WTC11 (cell line): ENCODE measurements around the gene ETV6. TPM values are rescaled to one million over a fixed set of nuclear protein-coding genes. Genes with fewer than 3 reads are reported as not detected.

Experiments
- ATAC-seq: fragments of 200-7000 bp; cut with Tn5 transposase; 2 replicates; pipeline ENCODE4 v1.10.0; 2021; ENCODE audit warnings: mild to moderate bottlenecking, moderate library complexity
- CTCF ChIA-PET: fragments of 300-600 bp; sonication (Branson Sonifier 250); formaldehyde crosslinking; loops from one replicate; lab custom pipeline; 2021; ENCODE audit warnings: antibody characterized with exemption; lab: Charles Lee
- POLR2A ChIA-PET: fragments of 350-600 bp; sonication (Branson Sonifier 250); formaldehyde crosslinking; loops from one replicate; lab custom pipeline; 2021; ENCODE audit warnings: antibody characterized with exemption; lab: Charles Lee
- DNase-seq: peaks from one replicate; pipeline ENCODE4 v3.0.0; 2021; ENCODE audit warnings: low spot score
- H3K27ac Mint-ChIP-seq: 2 replicates; pipeline ENCODE4 v1.8.0; 2021; ENCODE audit warnings: mixed read lengths
- H3K27me3 Mint-ChIP-seq: 2 replicates; pipeline ENCODE4 v1.8.0; 2021; ENCODE audit warnings: low read depth, mild to moderate bottlenecking, moderate library complexity, mixed read lengths
- H3K36me3 Mint-ChIP-seq: 2 replicates; pipeline ENCODE4 v1.8.0; 2021; ENCODE audit warnings: mixed read lengths
- H3K4me1 Mint-ChIP-seq: 2 replicates; pipeline ENCODE4 v1.8.0; 2022; ENCODE audit warnings: mixed read lengths
- H3K4me3 Mint-ChIP-seq: 2 replicates; pipeline ENCODE4 v1.8.0; 2021; ENCODE audit warnings: mild to moderate bottlenecking, moderate library complexity, mixed read lengths
- H3K9me3 Mint-ChIP-seq: 2 replicates; pipeline ENCODE4 v1.8.0; 2021; ENCODE audit warnings: mixed read lengths
- E2F1 ChIP-seq: sonication (generic); formaldehyde crosslinking; IDR thresholded peaks from 2 replicates; pipeline ENCODE4 v1.8.0; 2022; ENCODE audit warnings: mild to moderate bottlenecking, missing genetic modification reagents
- E2F4 ChIP-seq: sonication (generic); formaldehyde crosslinking; IDR thresholded peaks from 2 replicates; pipeline ENCODE4 v1.8.1; 2022; ENCODE audit warnings: low read depth, mild to moderate bottlenecking, moderate library complexity, missing genetic modification reagents, borderline replicate concordance
- STAT6 ChIP-seq: sonication (generic); formaldehyde crosslinking; conservative IDR thresholded peaks from 2 replicates; pipeline ENCODE4 v1.8.1; 2023; ENCODE audit warnings: mild to moderate bottlenecking, low read depth, missing genetic modification reagents, moderate library complexity
- TEAD1 ChIP-seq: sonication (generic); formaldehyde crosslinking; IDR thresholded peaks from 2 replicates; pipeline ENCODE4 v1.8.0; 2022; ENCODE audit warnings: mild to moderate bottlenecking, missing genetic modification reagents
- ZNF232 ChIP-seq: sonication (generic); formaldehyde crosslinking; IDR thresholded peaks from 2 replicates; pipeline ENCODE4 v1.8.0; 2022; ENCODE audit warnings: mild to moderate bottlenecking, missing genetic modification reagents
- total RNA-seq: library from RNA; stranded (reverse); gene quantifications from 3 replicates; pipeline ENCODE4 v1.2.3, GENCODE V29; 2021
- TF ChIP-seq, protein P1 (sequence below): sonication (generic); formaldehyde crosslinking; IDR thresholded peaks from 2 replicates; pipeline ENCODE4 v1.8.0; 2023; ENCODE audit warnings: missing genetic modification reagents, mild to moderate bottlenecking, borderline replicate concordance
- TF ChIP-seq, protein P2 (sequence below): fragments of 250-450 bp; sonication (Bioruptor Pico); IDR thresholded peaks from 2 replicates; pipeline ENCODE4 v2.1.2; 2022; ENCODE audit warnings: mild to moderate bottlenecking, moderate library complexity
- TF ChIP-seq, protein P3 (sequence below): fragments of 250-450 bp; sonication (Bioruptor Pico); IDR thresholded peaks from 2 replicates; pipeline ENCODE4 v1.8.0; 2021; ENCODE audit warnings: mild to moderate bottlenecking

ETV6 gene
- total RNA-seq, 1 experiment from 2014 or later: 23.5 TPM

- CTCF ChIA-PET: interaction anchor here (0.6 to 1.5 kb wide), 4 partner anchors 14 to 225 kb away, joined by 3 to 4 read pairs (median 3); no protein-coding TSS in a partner anchor
- no peaks in the 10 kb centered on the region for H3K36me3 Mint-ChIP-seq
- peaks cover 38% of the 10 kb centered on the region for H3K4me1 Mint-ChIP-seq
- POLR2A ChIA-PET: no interaction called here
- TF ChIP-seq E2F4 (no peak), TEAD1 (CRISPR knock-in tag) (no peak)
- TF ChIP-seq, all 79 proteins: peak for 0
- Mint-ChIP-seq H3K27ac (no peak overlapping the region), H3K27me3 (no peaks in the 10 kb centered on the region), H3K4me3 (no peak overlapping the region), H3K9me3 (no peaks in the 10 kb centered on the region)
- DNase-seq (no peak), ATAC-seq (no peak)
Observed at GRCh38 chr12:11780521-11781101, 131.1 kb downstream of the ETV6 start.

DNA sequence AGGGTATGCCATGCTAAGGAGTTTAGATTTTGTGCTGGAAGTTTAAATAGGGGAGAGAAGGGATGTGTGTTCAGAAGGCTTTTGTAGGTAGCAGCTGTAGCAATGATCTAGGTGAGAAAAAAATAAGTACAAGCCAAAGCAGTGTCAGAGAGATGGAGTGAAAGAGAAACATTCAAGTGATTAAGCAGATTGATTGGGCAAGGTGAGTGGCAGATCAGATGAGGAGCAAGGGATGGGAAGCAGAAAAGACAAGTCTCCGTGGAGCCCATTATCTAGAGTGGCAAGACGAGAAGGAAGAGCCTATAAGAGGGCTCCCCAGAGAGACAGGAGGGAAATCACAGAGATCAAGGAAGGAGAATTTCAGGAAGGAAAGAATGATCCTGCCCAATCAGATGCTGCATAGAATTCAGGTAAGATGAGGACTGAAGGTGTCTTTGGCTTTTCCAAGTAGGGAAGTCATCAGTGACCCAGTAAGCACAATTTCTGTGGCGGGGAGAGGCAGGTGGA, 133.5 kb downstream of the ETV6 start:
- ChIA-PET POLR2A (interaction anchor here (0.6 kb wide), 1 partner anchor 16 kb away, joined by 3 read pairs; no protein-coding TSS in a partner anchor), CTCF (no interaction called here)
- Mint-ChIP-seq H3K4me1 (peaks cover 32% of the 10 kb centered on the region), H3K27ac (peak overlapping the region; percentile 25), H3K27me3 (no peaks in the 10 kb centered on the region), H3K4me3 (no peak overlapping the region), H3K36me3 (no peaks in the 10 kb centered on the region), H3K9me3 (no peaks in the 10 kb centered on the region)
- ATAC-seq (peak; percentile 47), DNase-seq (no peak)
- TF ChIP-seq STAT6 (CRISPR knock-in tag): no peak
- TF ChIP-seq, protein P1, sequence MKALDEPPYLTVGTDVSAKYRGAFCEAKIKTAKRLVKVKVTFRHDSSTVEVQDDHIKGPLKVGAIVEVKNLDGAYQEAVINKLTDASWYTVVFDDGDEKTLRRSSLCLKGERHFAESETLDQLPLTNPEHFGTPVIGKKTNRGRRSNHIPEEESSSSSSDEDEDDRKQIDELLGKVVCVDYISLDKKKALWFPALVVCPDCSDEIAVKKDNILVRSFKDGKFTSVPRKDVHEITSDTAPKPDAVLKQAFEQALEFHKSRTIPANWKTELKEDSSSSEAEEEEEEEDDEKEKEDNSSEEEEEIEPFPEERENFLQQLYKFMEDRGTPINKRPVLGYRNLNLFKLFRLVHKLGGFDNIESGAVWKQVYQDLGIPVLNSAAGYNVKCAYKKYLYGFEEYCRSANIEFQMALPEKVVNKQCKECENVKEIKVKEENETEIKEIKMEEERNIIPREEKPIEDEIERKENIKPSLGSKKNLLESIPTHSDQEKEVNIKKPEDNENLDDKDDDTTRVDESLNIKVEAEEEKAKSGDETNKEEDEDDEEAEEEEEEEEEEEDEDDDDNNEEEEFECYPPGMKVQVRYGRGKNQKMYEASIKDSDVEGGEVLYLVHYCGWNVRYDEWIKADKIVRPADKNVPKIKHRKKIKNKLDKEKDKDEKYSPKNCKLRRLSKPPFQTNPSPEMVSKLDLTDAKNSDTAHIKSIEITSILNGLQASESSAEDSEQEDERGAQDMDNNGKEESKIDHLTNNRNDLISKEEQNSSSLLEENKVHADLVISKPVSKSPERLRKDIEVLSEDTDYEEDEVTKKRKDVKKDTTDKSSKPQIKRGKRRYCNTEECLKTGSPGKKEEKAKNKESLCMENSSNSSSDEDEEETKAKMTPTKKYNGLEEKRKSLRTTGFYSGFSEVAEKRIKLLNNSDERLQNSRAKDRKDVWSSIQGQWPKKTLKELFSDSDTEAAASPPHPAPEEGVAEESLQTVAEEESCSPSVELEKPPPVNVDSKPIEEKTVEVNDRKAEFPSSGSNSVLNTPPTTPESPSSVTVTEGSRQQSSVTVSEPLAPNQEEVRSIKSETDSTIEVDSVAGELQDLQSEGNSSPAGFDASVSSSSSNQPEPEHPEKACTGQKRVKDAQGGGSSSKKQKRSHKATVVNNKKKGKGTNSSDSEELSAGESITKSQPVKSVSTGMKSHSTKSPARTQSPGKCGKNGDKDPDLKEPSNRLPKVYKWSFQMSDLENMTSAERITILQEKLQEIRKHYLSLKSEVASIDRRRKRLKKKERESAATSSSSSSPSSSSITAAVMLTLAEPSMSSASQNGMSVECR: no peak
- TF ChIP-seq, protein P2, sequence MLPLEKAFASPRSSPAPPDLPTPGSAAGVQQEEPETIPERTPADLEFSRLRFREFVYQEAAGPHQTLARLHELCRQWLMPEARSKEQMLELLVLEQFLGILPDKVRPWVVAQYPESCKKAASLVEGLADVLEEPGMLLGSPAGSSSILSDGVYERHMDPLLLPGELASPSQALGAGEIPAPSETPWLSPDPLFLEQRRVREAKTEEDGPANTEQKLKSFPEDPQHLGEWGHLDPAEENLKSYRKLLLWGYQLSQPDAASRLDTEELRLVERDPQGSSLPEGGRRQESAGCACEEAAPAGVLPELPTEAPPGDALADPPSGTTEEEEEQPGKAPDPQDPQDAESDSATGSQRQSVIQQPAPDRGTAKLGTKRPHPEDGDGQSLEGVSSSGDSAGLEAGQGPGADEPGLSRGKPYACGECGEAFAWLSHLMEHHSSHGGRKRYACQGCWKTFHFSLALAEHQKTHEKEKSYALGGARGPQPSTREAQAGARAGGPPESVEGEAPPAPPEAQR (CRISPR knock-in tag): no peak
- TF ChIP-seq E2F1 (CRISPR knock-in tag): no peak
- TF ChIP-seq, protein P3, sequence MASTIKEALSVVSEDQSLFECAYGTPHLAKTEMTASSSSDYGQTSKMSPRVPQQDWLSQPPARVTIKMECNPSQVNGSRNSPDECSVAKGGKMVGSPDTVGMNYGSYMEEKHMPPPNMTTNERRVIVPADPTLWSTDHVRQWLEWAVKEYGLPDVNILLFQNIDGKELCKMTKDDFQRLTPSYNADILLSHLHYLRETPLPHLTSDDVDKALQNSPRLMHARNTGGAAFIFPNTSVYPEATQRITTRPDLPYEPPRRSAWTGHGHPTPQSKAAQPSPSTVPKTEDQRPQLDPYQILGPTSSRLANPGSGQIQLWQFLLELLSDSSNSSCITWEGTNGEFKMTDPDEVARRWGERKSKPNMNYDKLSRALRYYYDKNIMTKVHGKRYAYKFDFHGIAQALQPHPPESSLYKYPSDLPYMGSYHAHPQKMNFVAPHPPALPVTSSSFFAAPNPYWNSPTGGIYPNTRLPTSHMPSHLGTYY: no peak
- TF ChIP-seq ZNF232 (CRISPR knock-in tag): no peak
